IgD-negative memory B cell (primary cell): Measurements from ENCODE around the gene HECA. TPM values are rescaled to one million over a fixed set of nuclear protein-coding genes. Genes with fewer than 3 reads are reported as not detected.

ENCODE experiments used
- polyA plus RNA-seq: library from polyadenylated mRNA; unstranded; fragments of 300-500 nt; fragmentation: Illumina TruSeq; gene quantifications from one replicate; pipeline ENCODE4 v1.2.3, GENCODE V29; 2021

The HECA gene
- polyA plus RNA-seq, 1 donor from 2014 or later = 5.1 TPM

Other genes with a start within 250 kb of the HECA start
- gene REPS1, start 146.8 kb upstream of the HECA start, polyA plus RNA-seq = 22.0 TPM
- 62.0 TPM for gene ABRACL, start 106.3 kb upstream of the HECA start, polyA plus RNA-seq
- 1.9 TPM for gene TXLNB, start 156.9 kb downstream of the HECA start, polyA plus RNA-seq
- 15.8 TPM for gene CITED2, start 239.6 kb downstream of the HECA start, polyA plus RNA-seq